NCI-H345 treated with DMSO at 0.1 percent for 48 hours (cell line): ENCODE measurements around the gene BRSK2.
"Not testable (repeated sequence)": the region's sequence is repeated elsewhere in the genome, so short reads cannot be mapped to it uniquely, and the experiment has no call there.

Experiments
- DNase-seq: peaks from one replicate; lab custom pipeline; 2025; ENCODE audit not compliant: unreplicated experiment; lab: John Stamatoyannopoulos, UW

Gene BRSK2

DNA sequence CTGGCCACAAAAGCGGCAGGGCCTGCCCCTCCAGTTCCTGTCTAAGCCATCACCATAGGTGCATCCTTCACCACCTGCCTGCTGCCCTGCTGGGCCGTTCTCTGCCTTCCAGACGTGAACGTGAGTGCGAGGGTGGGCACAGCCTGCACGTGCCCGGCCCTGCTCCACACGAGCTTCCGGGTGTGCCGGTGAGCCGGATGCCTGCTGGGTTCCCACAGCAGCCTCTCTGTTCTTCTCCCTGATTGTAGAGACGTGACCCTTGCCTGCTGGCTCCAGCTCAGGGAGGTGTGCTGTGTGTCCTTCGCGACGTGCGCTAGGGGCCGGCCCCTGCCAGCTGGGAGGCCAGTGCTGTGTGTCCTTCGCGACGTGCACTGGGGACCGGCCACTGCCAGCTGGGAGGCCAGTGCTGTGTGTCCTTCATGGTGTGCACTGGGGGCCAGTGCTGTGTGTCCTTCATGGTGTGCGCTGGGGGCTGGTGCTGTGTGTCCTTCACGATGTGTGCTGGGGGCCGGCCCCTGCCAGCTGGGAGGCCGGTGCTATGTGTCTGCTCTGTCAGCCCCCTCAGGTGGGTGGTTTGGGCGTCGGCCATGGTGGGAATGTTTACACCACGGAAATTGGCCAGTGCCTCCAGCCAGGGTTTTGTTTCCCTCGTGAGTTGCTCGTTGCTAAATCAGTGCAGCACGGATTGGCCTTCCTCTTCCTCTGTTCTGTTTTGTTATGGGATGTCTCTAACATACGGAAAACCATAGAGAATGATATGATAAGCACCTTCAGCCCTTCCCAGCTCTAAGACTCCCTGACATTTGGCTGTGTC is 35.4 kb upstream of the BRSK2 start:
- no peak for DNase-seq

GRCh38 chr11:1356007-1356435 is 33.7 kb upstream of the BRSK2 start:
- no peak for DNase-seq

- DNase-seq = no peak
Observed at GRCh38 chr11:1356478-1356960, 33.2 kb upstream of the BRSK2 start.

GRCh38 chr11:1358286-1358685 is 31.4 kb upstream of the BRSK2 start:
- no peak for DNase-seq

DNA sequence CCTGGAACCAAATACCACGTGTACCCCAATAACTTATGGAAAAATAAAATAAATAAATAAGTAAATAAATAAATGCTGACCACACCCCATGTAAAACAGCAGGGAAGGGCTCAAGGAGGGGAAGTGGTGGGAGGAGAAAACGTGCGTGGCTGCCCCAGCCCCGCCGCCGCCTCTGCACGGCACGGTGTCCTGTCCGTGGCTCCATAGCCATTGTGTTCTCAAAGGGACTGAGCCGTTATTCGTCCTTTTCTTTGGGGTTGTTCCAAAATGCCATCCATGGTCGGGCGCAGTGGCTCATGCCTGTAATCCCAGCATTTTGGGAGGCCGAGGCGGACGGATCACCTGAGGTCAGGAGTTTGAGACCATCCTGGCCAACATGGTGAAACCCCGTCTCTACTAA is 30.8 kb upstream of the BRSK2 start:
- not testable (repeated sequence) for DNase-seq

DNA sequence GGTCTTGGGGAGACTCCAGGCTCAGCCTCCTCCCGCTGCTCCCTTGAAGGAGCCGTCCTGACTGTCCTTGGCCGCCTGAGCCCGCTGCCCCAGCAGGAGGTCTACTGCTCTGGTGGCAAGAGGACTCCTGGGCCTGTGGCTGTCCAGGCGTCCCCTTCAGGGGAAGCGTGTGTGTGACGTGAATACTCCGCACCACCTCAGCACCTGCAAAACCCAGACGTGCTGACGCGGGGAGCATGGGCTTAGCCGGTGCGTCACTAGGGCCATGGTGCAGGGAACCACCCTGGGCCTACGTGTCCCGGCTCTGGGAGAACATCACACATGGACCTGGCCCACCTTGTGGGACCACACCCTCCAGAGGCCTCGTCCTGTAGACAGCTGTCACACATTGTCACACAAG is 30.2 kb upstream of the BRSK2 start:
- no peak for DNase-seq

DNA sequence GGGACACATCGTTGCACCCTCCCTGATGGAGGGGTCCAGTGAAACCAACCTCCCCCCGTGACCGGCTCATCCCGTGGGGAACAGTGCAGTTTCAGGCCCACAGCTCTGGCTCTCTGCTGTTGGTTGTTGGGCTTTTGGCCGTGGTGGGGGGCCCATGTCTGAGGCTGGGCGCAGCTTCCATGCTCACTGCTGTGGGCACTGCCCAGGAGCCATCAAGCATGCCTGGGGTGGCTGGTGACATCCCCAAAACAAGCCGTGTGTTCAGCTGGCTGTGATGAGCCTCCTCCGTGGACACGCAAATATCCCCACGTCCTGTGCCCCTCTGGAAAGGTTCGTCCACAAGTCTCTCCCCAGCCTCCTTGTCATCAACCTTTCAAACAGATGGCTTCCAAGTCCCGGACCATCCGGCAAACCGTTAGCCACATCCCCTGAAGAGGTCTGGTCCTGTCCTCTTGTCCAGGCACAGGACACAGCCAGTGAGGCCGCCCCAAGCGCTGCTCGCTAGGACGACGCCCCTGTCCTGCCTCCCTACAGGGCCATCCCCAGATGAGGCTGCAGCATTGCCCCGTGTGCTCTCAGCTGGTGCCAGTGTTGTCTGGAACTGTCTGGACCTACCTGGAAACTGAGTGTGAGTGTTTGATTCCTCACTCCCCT is 29.4 kb upstream of the BRSK2 start:
- no peak for DNase-seq

DNA sequence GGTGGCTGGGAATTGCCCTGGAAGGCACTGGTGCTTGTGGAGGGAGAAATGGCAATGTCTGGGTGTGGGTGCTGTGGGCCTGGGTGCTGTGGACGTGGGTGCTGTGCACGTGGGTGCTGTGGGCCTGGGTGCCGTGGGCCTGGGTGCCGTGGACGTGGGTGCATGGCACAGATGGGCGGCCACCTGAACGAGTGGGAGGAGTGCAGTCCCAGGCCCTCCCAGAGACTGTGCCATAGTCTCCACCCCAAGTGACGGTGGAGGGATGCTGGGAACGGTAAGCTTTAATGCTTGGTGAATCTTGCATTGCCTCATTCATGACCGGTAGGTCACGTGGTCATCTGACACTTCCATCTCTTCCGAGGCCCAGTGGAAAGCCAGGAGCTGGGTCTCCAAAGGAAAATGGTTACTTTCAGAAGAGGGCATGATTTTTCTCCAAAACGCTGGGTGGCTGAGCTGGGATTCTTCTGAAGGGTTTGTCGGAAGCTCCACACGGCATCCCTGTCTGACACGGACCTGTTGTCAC is 28.8 kb upstream of the BRSK2 start:
- DNase-seq = no peak

DNA sequence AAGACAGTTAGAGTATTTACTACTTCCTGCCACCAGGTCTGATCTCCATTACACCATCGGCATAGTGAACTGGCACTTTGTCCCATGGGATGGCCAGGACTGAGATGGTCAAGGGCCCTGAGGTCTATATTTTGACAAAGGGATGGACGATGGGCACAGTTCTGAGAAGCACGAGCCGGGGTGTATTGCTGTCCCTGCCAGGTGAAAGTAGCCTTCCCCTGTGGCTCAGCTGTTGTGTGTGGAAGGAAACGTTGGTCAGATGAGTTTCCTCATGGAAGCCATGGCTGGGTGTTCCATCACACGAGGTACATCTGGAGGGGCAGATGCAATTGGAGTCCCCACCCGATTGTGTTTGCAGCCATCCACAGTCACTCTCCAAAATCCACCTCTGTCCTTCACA is 27.9 kb upstream of the BRSK2 start:
- DNase-seq = no peak

- no peak for DNase-seq
Observed at GRCh38 chr11:1367721-1368120, 22.0 kb upstream of the BRSK2 start.

DNA sequence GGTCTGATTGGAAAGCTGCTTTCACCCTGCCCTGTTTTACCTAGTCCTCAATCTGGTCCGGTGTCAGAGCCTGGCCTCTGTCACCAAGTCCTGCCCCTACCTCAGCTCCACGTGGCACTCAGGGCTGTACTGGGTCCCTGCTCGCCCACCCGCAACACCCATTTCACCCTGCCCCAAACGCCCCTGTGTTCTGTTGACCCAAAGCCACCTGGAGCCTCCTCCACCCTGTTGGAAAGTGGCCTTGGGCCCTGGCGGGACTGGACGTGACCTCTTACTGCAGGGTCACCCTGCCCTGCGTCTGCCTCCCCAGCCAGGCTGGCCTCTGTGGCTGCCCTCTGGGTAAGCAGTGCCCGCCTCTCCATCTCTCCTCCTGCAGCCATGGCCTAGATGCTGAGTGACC is 21.5 kb upstream of the BRSK2 start:
- DNase-seq = no peak

DNA sequence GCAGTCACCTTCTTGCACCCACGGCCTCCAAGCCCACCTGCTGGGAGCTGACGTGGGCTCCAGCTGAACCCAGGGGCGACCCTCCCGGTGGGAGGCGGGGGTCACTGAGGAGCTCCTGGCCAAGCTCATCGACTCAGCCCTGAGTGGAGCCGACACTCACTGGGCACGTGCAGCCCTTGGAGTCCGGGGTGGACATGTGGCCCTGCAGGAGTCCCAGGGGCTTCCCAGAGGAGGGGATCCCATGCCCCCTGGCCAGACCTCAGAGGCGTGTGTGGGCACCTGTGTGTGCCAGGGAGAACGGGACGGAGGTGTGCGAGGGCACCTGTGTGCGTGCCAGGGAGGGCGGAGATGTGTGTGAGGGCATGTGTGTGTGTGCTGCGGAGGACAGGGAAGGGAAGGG is 20.8 kb upstream of the BRSK2 start:
- no peak for DNase-seq

- no peak for DNase-seq
Observed at GRCh38 chr11:1369371-1370005, 20.2 kb upstream of the BRSK2 start.

- DNase-seq = no peak
Observed at GRCh38 chr11:1370186-1371025, 19.3 kb upstream of the BRSK2 start.

GRCh38 chr11:1371026-1371325 is 18.8 kb upstream of the BRSK2 start:
- no peak for DNase-seq

DNA sequence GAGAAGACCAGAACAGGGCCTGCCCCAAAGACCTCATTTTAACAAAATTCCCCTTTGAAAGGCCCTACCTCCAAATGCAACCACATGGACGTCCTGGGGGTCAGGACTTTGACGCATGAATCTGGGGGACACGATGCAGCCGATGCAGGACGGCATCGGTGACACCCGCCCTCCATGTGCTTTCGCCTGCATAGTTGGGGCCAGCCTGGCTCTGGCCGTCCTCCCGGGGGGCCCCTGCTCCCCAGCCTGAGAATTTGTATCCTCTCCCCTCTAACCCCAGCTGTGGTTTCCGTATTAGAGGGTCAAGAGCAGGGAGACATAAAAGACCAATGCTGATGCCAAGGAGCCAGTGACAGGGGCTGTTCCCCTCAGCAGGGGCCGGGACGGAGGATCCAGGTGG is 18.4 kb upstream of the BRSK2 start:
- no peak for DNase-seq

DNA sequence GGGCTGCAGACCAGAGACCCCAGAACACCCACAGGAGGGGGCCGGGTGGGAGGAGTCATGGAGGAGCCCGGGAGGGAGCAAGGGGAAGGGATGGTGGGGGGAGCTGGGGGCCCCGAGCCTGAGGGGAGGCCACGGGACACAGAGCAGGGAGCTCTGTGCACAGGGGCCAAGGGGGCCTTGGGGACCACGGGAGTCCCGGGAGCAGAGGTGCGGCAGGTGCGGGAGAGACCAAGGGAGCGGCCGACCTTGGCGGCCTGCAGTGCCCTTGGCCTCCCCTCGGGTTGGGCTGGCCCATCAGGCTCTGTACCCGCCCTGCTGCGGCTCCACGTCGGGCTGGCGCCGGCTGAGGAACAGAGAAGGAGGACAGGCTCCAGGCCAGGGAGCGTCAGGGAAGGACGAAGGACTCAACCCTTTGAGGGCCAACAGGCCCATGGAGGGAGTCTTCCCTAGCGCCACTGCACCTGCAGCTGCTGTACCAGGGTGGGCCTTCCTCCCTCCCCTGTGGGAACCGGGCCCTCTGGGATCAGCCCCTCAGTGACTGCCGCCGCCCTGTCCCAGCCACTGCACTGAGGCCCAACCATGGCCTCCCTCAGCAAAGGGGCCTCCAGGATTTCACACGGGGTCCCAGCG is 17.8 kb upstream of the BRSK2 start:
- no peak for DNase-seq

DNA sequence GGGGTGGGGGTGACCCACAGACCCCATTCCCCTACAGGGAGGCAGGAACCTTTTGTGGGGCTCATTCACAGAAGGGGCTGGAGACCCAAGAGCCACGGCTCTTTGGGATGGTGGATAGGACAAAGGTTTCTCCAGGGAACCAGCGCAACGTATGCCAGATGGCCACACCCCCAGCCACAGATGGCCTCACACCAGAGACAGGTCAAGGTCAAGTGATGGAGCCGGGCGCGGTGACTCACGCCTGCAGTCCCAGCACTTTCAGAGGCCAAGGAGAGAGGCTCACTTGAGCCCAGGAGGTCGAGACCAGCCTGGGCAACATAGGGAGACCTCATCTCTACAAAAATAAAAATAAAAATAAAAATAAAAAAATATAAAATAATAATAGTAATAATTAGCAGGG is 17.1 kb upstream of the BRSK2 start:
- no peak for DNase-seq

GRCh38 chr11:1373536-1374214 is 16.1 kb upstream of the BRSK2 start:
- no peak for DNase-seq
